ENCODE measurements around the gene MRPL10. TPM values are rescaled to one million over a fixed set of nuclear protein-coding genes. Genes with fewer than 3 reads are reported as not detected.

The MRPL10 gene
- 10.0 TPM for total RNA-seq

GRCh38 chr17:47831003-47831933, at the start of gene MRPL10, which contains the start of gene LRRC46:
Gene MRPL10 (minus strand): TSS chr17:47831541. CDS start chr17:47831511, 30 bp downstream.
Gene LRRC46 (plus strand): TSS chr17:47831670. CDS start chr17:47831990, 320 bp downstream.
- peak; percentile 92 for DNase-seq

DNA sequence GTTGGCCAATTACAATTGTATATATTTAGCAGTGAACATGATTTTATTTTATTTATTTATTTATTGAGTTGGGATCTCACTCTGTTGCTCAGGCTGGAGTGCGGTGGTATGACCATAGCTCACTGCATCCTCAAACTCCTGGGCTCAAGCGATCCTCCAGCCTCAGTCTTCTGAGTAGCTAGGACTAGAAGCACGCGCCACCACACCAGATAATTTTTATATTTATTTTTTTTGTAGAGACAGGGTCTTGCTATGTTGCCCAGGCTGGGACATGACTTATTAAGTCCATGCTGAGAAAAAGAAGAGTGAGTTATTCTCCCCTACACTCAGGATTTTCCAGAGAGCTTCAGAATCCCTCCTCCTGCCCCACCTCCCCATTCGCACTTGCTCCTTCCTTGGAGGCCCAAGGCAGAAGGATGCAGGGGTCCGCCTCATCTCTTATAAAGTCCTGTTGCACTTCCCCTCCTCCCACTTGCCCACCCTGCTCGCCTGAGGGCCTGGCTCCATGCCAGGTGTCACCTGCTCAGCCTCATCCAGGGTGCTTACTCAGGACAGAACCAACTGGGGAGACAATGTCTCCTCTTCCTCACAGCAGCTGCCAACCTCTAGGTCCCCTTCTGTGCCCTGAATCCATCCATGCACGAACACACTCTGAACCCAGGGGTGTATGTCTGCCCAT, 48.6 kb upstream of the MRPL10 start:
- DNase-seq, result no peak

- DNase-seq, result no peak
These were observed 47.8 kb upstream of the MRPL10 start for GRCh38 chr17:47879028-47879585.

DNA sequence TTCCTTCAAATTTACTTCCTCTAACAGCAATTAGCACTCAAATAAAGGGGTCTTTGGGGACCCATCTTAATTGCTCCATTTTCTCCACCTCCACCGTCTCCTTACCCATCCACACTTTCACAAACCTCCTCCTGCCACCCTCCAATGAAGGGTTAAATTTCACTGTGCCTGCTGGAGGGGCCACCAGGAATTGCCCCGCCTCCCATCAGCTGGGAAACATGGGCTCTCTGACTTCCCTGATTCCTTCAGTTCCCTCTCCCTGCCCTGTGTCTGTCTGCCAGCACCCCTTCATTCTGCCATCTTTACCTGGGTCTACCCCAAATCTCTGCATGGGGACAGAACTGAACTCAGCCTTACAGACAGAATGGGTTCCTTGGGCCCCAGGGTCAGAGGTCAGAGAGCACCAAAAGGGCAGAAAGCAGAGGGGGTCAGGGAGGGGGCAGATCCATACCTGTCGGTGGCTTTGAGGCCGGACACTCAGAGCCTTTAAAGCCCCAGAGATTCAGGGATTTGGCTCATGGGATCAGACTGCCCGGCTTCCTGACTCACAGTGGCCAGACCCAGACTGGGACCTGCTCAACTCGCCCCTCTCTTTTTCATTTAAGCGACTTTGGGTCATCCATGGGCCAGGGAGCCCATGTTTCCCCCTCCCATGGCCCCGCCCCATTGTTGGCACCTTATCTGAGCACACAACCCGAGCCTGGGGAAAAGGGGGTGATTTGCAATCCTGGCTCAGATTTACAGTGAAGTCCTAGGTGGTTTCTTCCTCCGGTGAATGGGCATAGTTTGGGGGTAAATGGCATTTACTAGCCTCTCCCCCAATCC, 47.1 kb upstream of the MRPL10 start:
- no peak for DNase-seq

DNA sequence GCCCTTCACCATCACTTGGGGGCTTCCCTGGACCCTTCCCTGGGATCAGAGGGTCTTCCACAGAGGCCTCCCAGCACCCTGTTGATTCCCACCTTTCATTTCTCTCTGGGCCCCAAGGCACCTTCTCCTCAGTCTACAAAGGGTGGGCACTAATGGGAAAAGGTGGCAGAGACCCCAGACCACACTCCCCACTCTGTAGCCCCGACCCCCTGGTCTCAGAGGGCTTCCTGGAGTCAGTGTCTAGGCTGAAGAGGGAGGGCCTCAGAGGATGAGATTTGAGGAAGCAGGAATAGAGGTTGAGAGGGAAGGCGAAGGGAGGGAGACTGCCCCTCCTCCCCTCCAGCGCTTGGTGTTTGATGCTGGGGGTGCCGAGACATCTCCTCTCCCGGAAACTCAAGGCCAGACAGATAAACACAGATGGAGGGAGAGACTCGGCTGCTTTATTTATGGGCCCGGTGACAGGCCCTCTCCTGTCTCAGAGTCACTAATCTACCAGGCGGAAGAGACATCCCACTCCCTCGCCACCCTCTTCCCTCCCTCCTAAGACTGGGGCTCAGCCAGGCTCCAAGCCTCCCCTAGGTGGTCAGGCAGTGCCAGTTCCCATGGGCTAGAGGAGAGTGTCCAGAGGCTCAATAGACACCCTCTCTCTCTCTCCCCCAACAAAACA, 46.2 kb upstream of the MRPL10 start:
- DNase-seq, result no peak

- no peak for DNase-seq
These were observed 44.0 kb upstream of the MRPL10 start for GRCh38 chr17:47875011-47875985.

- no peak for DNase-seq
These were observed 42.1 kb upstream of the MRPL10 start for GRCh38 chr17:47873200-47874090.

DNA sequence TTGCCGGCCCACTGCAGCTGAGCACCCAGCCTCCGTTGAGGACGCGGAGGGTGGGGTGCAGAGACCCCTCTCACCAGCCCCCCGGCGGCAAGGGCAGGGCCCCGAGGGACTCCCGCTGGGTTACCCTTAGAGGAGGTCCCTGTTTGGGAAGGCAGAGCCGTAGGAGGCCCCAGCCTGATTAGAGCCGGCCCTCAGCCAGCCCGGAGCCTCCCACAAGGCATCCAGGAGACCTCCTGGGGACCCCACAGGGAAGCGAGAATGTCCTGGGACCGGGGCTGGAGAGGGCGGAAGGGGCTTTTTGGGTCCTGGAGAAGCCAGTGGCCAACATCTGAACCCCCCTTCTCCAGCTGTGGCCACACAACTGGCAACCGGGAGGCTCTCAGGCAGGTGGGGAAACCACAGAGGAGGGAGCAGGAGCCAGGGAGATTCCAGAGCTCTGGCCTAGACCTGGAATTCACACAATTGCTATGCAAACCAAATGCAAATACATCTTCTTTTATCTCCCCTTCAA, 41.4 kb upstream of the MRPL10 start:
- DNase-seq, result no peak

DNA sequence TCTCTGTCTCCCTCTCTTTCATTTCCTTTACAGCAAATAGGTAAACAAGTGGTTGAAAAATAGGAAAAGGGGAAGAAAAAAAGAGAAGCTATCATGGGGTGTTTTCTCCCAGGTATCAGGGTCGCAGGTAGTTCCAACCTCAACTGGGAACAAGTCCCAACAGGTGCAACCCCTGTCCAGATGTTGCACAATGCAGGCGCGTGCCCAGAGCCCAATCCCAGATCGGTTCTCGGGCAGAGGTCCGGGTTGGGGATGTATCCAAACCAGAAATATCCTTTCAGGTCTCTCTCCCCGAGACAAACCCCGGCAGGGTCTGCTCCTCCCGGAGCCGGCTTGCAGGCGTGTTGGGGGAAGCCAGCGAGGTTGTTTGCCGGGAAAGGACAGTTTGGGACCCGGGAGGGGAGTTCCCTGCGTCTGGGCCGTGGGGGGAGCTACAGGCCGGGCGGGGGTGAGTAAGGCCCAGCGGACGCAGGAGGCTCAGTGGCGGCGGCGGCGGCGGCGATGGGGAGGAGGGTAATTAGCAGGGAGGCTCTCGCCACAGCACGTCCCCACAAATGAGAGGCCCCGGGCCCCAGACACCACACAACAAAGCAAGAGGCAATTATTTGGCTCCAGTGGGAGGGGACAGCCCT, 40.8 kb upstream of the MRPL10 start:
- no peak for DNase-seq

- no peak for DNase-seq
These were observed 39.7 kb upstream of the MRPL10 start for GRCh38 chr17:47871048-47871447.

DNA sequence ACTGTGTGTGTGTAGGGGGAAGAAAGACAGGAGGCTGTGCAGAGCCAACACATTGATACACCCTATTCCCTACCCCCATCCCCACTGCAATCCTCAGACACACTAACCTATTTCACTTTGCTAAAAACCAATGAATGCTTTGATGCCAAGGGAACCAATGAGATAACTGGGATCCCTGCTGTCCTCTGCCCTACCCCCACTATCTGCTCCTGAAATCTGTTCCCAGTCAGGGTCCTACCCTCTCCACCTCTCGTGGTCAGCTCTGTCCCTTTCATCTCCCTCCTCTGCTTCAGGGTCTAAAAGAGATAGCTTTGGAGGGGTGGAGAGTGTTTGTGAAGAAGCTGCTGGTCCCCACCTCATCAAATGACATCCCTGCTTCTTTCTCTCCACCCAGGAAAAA, 38.7 kb upstream of the MRPL10 start:
- DNase-seq, result no peak

- no peak for DNase-seq
These were observed 37.8 kb upstream of the MRPL10 start for GRCh38 chr17:47869114-47869513.

GRCh38 chr17:47867813-47868533, 36.6 kb upstream of the MRPL10 start:
- no peak for DNase-seq

DNA sequence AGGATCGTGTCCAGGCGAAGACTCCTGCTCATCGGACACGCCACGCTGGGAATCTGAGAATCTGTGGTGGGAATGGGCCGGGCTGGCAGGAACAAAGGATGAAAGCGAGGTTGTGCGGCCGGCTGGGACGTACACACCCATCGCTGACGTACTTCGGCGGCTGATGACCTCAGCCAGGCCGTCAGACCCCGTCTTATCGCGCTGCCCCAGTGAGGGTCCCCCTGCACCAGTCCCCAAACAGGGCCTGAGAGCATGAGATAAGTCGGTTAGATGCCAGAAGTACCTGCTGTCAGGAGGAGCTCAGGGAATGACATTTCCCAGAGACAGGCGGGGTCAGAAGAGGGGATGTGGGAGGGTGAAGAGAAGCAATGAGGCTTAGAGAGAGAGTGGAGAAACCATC, 35.6 kb upstream of the MRPL10 start:
- DNase-seq, result no peak

DNA sequence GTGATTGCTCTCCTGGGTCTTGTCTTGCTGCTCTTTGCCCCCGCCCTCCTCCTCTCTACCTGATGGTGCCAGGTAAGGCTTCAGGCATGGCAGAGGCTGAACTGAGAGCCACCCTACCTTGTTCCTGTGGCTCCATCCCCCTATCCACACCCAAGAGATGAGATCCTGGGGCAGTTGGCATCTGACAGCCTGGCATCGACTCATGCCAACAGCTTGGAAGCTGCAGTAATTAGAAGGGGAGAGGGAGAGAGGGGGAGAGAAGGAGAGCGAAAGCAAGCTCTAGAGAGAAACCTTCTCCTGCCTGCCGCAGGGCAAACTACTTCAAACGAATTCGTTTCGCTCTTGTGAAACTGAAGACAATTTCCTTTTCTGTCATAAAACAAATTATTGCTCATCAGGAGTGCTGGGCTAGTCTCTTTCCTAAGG, 33.5 kb upstream of the MRPL10 start:
- no peak for DNase-seq

DNA sequence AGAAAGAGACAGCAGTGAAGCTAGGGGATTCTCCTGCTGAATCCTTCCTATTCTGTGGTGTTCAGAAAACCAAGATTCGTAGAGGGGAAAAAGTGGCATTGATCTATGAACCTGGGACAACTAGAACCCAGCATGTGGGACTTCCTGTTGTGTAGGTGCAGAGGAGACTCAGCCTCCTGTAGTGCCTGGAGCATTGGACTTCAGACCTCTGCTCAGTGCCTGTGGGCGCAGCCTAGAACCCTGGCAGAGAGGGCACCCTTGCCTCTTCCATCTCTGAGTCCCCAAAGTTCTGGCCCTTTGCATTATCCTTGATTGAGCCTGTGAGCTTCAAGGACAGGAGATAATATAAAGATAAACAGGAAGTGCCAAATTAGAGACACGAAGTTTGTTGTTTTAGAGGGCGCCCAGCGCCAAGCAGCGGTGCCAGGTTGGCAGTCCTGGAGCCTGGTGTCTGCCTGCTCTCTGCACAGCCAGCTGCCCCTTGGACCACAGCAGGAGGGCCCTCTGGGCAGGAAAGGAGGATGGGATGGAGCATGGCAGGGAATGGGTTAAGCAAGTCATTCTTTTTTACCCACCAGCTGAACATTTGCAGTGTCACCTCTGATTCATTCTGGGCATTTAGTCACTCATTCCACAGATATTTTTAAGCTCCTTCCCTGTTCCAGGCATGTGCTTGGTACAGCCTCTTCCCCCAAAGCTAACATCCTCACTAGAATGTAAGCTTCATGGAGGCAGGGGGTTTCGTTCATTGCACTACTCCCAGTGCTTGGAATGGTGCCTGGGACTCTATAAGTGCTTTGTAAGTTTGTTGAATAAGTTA, 31.5 kb upstream of the MRPL10 start:
- no peak for DNase-seq

GRCh38 chr17:47860386-47860785, 29.0 kb upstream of the MRPL10 start:
- no peak for DNase-seq

Measured in skin of body (tissue), 2 donors.